Middle frontal gyrus (tissue), 1 donor: Measurements from ENCODE around the gene CHDH.

Source experiments
- DNase-seq: peaks from one replicate; pipeline ENCODE4 v3.0.0-alpha.2; 2015; ENCODE audit warnings: low spot score; ENCODE audit errors: extremely low spot score

Gene CHDH, protein sequence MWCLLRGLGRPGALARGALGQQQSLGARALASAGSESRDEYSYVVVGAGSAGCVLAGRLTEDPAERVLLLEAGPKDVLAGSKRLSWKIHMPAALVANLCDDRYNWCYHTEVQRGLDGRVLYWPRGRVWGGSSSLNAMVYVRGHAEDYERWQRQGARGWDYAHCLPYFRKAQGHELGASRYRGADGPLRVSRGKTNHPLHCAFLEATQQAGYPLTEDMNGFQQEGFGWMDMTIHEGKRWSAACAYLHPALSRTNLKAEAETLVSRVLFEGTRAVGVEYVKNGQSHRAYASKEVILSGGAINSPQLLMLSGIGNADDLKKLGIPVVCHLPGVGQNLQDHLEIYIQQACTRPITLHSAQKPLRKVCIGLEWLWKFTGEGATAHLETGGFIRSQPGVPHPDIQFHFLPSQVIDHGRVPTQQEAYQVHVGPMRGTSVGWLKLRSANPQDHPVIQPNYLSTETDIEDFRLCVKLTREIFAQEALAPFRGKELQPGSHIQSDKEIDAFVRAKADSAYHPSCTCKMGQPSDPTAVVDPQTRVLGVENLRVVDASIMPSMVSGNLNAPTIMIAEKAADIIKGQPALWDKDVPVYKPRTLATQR

DNA sequence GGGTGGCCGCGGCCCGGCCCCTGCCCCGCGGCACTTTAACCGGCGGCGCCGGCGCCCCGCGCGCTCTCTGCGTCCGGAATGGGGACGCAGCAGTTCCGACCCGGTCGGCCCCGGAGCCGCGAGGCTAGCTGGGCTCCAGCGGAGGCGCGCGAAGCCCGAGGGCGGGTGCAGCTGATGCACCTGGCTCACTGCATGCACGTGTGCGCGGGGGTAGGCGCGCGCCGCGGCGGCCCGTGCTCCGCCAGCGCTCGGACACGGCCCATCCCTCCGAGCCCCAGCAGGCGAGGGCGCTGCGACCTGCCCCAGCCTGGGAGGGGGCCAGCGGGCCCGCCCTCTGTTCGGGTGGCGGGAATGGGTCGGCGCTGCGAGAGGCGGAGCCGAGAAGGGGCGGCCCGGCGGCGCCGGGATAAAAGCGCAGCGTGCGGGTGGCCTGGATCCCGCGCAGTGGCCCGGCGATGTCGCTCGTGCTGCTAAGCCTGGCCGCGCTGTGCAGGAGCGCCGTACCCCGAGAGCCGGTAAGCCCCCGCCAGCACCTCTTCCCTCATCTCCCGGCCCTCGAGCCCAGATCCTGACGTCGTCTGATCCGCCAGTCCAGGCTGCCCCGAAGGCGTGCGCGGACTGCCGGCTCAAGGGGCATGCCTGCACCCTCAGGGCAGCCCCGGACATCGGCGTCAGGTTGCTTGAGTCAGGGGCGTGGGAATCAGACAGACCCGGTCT lies at the start of gene CHDH, which contains the start of gene IL17RB:
Gene CHDH (minus strand): TSS at position 286 of the 717 bp plus-strand sequence. CDS start 22,411 bp downstream, outside the sequence.
Gene IL17RB (plus strand): TSS at position 435 of the 717 bp plus-strand sequence. CDS start 21 bp downstream, at position 456.
- peak; percentile 29 for DNase-seq

DNA sequence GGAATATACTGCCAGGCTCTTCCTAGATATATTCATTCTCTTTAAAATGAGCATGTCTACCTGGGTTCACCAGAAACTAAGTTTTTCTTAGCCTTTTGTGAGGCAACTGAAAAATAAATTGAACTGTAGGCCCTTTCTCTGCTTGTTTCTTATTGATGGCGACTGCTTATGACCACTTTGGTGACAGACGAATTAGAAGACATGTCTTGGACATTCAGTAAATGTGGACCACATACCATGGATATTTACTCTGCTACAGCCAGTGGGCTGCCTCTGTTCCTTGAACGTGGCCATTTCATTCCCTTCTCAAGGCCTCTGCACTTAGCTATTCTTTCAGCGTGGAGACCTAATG lies 46.0 kb upstream of the CHDH start:
- DNase-seq: no peak

DNA sequence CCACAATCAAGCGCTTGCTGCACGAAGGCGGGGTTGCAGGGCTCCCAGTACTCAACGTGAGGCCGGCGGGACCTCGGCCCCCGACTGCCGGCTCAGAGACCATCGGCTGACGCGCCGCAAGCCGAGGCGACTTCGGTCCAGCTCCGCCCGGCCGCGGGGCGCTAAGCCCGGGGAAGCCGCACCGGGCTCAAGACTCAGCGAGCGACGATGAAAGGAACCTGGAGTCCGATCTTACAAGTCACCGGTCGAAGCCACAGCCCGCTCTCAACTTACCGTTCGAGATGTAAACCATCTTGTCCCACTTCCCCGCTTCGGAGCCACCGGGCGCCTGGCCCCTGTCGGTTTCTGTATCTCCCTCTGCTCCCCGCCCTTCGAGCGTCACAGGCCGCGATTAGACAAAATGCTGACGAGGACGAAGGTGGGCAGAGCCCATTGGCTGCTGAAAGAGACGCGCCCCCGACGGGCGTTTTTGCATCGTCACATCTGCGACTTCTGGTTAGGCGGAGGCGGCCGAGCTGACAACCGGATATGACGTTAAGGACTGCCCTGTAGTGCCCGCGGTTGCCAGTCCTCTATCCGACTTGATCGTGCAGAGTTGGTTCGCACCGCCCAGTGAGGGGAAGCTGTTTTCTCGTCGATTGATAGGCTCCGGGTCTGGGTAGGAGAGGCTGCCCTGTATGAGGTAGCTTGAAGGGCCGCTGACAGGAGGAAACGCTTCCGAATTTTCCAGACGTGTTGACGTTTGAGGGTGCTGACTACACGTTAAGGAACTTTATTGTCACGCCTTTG lies 45.5 kb upstream of the CHDH start, which contains the start of gene SELENOK:
Gene SELENOK (minus strand): TSS at position 363 of the 789 bp plus-strand sequence.
- DNase-seq: peak; percentile 100

DNA sequence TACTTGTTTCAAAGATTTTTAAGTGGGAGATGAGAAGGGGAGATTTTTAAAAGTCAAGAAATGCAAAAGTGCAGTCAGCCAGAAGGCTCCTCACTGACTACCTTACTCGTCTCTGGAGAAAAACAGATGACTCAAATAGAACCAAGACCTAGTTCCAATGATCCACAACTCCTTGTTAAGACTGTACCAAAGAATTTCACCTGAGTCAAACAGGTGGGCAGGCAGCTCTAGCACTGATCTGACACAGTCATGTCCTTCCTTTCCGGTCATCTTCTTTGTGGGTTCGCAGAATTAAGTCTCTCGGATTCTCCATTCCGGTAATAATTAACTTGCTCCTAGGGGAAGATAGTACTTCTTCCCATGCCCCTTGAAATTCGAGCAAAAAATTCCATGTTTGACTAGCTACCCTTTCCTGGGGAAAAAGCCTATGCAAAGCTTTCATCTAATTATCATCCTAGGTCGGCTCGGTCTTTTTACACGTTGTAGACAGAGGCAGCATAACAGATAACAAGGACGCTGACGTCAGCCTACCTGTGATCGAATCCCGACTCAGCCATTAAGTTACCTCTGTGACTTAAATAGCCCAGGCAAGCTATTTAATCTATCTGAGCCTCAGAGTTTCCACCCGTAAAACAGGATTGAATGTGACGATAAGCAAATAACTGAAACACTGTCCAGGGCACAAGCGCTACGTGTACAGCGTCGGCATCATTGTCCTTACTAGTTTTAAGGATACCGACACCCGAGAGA lies 44.7 kb upstream of the CHDH start:
- DNase-seq: no peak

DNA sequence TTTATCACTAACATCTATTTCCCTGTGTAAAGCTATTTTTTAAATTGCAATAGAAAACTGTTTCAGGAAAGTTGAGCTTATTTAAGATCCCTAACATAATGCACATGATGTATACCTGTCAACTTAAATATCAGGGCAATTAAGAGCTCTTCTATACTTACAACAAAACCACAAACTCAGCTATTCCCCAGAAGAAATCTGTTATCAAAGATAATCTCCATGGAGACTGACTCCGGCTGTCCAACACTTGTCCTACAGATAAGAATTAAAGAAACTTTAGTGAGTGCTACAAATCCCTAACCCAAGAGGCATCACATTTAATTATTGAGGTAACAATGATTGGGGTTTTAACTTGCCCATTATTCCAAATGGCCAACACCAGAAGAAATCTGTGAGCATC lies 42.0 kb upstream of the CHDH start:
- DNase-seq: no peak

DNA sequence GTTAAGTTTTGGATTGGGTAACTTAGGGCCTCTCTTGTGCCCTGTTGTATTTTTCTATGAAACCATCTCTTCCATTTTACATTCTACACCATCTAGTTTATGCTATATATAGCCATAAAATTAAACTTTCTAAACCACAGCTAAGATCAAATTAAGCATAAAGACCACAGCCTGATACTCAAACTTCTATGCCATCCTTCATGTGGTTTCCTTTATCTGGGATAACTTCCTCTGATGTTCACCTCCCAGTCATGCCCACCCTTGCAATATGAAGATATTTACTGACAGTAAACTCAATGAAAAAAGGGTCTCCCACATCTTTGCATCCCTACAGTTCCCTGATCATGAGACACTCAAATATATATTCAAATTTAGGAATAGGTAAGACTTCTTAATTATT lies 41.2 kb upstream of the CHDH start:
- no peak for DNase-seq

DNA sequence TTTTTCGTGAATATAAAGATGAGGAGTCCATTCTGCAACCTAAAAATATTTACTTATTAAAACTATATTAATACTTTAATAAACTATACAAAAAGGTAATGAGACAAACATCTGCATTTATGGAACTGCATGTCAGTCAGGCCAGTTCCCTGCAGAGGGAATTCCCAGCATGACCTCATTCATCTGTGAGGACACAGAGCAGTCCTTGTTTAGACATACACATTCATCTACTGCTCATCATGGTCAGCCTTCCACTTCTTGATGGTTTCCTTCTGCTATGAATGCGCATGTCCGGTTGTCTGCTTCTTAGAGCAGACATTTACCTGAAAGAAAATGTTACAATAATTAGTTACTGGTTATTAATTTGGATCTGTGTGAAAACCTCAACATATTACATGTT lies 39.0 kb upstream of the CHDH start:
- DNase-seq: no peak

DNA sequence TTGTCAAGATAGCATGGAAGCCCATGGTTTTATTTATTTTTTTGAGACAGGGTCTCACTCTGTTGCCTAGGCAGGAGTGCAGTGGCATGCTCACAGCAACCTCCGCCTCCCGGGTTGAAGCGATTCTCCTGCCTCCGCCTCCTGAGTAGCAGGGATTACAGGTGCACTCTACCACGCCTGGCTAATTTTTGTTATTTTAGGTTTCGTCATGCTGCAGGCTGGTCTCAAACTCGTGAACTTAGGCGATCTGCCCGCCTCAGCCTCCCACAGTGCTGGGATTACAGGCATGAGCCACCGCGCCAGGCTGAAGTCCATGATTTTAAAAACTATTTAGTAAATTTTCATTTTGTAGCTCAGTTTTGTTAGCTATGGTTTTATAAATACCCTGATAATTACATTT lies 38.4 kb upstream of the CHDH start:
- no peak for DNase-seq

DNA sequence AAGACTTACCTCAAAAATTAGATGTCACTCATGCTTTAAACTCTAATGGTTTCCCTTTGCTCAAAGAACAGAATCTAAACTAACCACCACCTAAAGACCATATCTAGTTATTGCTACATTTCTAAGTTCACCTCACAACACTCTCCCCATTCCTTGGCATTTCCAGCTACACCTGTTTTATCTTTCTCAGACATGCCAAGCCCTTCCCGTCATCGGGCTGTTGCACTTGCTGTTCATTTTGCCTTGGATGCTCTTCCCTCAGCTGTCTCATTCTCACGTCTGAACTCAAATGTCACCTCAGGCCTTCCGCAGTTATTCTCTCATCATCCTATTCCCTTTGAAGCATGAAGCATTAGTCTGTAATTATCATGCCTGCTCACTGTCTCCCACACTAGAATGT lies 36.8 kb upstream of the CHDH start:
- DNase-seq: no peak

DNA sequence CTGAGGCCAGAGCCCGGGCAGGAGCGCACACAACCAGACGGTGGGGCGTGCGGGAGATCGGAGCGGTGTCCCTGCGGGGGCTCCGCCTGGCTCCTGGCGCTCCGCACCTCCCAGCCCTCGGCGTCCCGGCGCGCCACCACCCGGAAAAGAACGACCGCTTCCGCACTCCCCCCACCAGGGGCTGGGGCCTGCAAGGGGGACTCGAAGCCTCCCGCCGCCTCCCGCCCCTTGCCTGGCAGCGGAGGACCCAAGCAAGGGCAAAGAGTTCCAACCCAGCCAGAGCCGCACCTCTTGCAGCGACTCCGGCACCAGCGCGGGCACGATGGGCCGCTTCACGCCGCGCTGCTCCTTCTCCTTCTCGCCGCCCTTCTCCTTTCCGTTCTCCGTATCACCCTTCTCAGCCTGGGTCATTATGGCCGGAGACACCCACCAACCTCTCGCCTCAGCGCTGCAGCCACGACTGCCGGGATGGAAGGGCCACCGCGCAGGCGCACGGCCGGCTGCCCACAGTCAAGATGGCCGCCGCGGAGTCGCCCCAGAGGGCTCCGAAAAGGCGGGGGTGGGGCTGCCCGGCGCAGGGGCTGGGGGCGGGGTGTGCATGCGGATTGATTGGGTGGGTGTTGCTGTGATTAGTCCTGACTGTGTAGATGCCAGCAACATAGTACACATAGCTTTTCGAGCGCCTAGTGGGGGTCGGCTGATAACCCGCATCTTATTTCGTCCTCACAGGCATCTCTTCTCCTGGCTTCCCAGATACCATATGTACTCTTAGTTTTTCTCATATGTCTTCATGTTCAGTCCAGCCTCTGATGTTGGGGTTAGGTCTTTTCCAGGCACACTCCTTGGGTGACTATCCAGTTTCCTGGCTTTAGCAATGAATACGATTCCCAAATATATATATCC lies 35.7 kb upstream of the CHDH start, which contains the start of gene ACTR8:
Gene ACTR8 (minus strand): TSS at position 462 of the 903 bp plus-strand sequence. CDS start 51 bp downstream, at position 411.
- peak; percentile 62 for DNase-seq

DNA sequence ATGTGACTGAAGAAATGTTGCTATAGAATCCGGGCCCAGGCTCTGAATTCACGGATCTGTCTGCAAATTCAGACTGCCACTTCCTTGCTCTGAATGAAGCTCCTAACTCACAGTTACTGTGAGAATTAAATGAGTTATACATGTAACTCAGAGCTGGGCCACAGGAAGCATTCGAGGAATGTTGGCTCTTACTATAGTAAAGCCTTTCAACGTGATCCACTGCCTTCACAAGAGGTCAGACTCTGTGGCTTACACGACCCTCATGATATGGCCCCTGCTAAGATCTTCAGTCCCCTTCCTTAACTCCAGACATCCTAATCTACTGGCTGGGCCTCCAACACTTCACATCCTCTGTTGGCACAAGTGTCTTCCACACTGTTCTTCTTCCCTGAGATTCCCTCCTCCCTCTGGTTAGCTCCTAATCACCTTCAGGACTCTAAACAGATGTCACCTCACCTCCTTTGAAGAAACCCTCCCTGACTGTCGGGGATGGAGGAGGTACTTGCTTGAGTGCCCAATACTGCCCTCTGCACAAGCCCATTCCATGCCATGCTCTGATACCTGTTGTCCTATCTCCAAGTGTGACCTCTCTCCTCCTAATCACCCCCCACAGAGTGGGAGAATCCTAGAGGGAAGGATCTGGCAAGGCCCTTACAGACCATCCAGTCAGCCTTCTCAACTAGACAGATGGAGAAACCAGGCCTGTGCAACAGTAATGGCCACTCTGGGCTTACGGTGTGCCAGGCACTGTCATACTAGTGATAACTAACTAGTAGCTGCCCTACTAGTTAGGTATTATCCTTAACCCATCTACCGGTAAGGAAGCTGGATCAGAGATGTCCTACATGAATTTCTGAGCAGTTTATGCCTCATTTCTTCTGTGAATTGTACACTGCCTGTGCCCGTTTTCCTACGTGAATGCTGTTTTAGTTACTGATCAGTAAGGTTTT lies 34.5 kb upstream of the CHDH start:
- DNase-seq: no peak

DNA sequence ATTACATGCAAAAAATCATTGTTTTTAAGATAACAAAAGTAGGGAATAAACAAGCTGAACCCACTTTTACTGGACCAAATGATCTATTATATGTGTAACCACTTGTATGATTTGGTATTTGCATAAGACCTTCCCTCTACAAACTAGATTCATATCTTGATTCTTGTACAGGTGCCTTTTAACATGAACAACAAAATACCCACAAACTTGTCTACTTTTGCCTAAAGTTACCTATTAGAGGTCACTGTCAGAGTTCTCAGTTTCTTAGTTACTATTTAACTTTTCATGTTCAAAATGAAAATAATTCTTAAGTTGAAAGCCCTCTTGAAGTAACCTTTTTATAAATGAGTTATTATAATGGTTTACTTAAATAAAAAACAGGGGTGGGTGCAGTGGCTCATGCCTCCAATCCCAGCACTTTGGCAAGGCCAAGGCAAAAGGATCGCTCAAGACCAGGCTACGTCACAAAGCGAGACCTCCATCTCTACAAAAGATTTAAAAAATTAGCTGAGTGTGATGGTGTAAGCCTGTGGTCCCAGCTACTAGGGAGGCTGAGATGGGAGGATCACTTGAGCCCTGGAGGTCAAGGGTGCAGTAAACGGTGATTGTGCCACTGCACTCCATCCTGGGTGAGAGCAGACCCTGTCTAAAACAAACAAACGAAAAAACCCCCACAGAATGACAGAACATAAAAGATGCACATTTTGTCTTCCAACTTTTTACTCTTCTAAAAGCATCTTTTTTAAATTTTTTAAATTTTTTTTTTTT lies 19.7 kb upstream of the CHDH start:
- DNase-seq: no peak

DNA sequence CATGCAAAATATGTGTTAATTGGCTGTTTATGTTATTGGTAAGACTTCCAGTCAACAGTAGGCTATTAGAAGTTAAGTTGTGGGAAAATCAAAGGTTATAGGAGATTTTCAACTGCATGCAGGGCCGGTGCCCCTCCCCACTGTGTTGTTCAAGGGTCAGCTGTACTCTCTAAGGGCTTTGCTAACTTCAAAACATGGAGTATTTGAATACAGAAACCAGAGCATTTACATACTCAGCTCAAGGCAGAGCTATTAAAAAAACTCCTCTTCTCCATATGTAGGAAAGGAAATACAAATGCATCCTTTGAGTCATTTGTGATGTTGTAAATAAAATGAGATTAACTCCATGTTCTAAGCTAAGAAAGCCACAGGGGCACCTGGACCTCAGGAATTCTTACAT lies 16.9 kb upstream of the CHDH start:
- no peak for DNase-seq

DNA sequence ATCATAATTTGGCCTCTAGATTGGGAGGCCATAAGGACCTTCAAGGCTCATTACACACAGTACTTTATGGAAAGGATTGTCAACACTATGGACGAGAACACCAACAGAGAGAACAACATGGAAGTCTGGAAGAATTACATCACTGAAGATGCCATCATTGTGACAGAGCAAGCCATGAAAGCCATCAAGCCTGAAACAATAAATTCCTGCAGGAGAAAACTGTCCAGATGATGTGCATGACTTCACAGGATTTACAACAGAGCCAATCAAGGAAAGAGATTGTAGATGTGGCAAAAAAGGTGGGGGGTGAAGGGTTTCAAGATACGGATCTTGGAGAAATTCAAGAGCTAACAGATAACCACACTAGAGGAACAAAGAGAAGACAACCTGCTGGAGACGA lies 16.0 kb upstream of the CHDH start:
- DNase-seq: no peak

DNA sequence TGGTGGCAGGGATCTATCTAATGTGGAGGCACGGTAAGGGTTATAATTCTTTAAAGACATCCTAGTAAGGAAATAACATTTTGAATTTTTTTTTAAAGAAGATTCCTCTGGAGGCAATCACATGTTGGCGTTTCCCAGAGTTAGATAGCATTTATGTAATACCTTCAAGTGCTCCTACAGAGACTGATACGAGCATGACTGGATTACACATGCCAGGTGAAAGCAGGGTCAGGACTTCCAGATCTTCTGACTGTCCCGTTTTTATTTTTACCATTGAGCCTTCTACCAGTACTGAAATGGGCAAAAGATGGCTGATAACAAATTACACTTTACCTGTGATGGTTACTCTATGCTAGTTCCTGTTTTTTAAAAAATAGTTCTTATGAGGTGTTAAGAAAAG lies 14.0 kb upstream of the CHDH start:
- DNase-seq: no peak

DNA sequence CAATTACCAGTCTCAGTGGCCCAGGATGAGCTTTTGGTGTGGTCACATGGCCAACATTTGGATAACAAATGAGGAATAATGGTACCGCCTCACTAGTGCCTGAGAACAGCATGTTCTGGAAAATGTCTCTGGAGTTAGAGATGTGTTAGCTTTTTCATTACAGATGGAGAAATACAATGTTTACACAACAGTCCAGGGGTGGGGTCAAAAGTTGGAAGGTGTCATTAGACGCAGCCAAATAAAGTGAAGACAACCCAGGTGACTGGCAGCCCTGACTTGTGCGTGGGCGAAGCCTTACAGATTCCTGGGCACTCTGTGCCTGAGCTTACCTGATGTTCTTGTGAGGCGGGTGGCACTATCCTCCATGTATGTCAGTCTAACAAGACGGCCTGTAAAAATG lies 13.0 kb upstream of the CHDH start:
- DNase-seq: no peak

DNA sequence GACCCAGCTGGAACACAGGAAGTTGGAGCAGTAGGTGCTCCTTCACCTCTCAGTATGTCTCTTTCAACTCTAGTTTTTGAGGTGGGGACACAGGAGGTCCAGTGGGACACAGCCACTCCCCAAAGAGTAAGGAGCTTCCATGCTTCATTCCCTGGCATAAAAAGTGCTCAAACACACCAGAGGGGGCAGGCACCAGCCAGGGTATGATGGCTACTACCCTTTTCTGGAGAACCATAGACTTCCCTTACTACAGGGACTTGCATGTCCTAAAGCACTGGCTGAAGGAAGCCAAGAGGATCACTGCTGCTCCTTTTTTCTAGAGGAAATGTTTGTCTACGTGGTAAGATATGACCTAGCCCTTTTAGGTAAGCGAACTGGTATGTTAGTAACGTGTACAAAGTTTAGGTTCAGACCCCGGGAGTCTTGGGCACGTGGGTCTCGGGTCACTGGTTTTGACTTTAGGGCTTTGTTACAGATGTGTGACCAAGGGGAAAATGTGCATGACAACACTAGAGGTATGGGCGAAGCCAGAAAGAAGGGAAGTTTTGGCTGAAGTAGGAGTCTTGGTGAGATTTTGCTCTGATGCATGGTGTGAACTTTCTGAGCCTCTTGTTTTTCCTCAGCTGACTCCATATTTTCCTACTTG lies 12.0 kb upstream of the CHDH start:
- DNase-seq: no peak
